Prostate gland (tissue), 2 donors: ENCODE data around the gene SNAPC1.

Source experiments
- POLR2A ChIP-seq: fragments of 450-650 bp; IDR thresholded peaks from one replicate; pipeline ENCODE4 v1.6.1; 2016; ENCODE audit warnings: antibody characterized with exemption, mild to moderate bottlenecking
- TF ChIP-seq, protein P1 (sequence below), 4 experiments: fragments of 200-600 bp in 2 of 4; fragments of 450-650 bp in 2 of 4; sonication (generic) in 2 of 4; IDR thresholded peaks; 1 replicate in 3 of 4; 2 replicates in 1 of 4; pipeline ENCODE4 v1.5.1; 2016 to 2019; ENCODE audit warnings: antibody characterized with exemption in 4 of 4, mild to moderate bottlenecking in 2 of 4, moderate library complexity in 2 of 4

DNA sequence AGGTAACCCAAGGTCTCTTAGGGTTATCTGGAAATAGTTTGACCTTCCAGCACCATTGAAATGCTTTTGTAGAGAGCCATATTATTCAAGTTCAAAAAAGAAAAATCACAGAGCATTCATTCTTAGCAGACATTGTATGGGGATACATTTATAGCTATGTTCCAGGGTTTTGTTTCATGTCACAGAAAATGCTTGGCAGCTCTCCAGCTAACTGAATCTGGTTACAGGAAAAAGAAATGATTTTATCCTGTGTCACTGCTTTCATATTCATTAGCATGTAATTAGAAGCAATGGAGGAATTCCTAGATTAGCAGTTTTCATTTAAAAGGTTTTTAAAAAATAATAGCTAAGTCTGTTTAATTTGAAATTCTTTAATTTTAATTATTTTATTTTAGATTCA, 78.9 kb downstream of the SNAPC1 start:
- TF ChIP-seq POLR2A = no peak
- TF ChIP-seq, protein P1, sequence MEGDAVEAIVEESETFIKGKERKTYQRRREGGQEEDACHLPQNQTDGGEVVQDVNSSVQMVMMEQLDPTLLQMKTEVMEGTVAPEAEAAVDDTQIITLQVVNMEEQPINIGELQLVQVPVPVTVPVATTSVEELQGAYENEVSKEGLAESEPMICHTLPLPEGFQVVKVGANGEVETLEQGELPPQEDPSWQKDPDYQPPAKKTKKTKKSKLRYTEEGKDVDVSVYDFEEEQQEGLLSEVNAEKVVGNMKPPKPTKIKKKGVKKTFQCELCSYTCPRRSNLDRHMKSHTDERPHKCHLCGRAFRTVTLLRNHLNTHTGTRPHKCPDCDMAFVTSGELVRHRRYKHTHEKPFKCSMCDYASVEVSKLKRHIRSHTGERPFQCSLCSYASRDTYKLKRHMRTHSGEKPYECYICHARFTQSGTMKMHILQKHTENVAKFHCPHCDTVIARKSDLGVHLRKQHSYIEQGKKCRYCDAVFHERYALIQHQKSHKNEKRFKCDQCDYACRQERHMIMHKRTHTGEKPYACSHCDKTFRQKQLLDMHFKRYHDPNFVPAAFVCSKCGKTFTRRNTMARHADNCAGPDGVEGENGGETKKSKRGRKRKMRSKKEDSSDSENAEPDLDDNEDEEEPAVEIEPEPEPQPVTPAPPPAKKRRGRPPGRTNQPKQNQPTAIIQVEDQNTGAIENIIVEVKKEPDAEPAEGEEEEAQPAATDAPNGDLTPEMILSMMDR (IDR thresholded peaks at IDR 0.05) = no peak
